Upper lobe of left lung (tissue), 4 donors: ENCODE results near the gene RDH8.

Source experiments
- EP300 ChIP-seq, 4 donors: sonication (generic); formaldehyde crosslinking; IDR thresholded peaks; one replicate each; pipeline ENCODE4 v1.5.1; 2017; ENCODE audit warnings: antibody characterized with exemption in 4 of 4, control low read depth in 2 of 4
- POLR2A ChIP-seq, 4 donors: fragments of 450-650 bp; IDR thresholded peaks; one replicate each; pipeline ENCODE4 v1.5.1; 2016 to 2017; ENCODE audit warnings: antibody characterized with exemption in 4 of 4, mild to moderate bottlenecking in 2 of 4
- TF ChIP-seq, protein P1 (sequence below), 6 experiments: fragments of 450-650 bp in 4 of 6; fragments of 200-600 bp in 2 of 6; sonication (generic) in 2 of 6; IDR thresholded peaks; one replicate each; pipeline ENCODE4 v1.5.1; 2016 to 2019; ENCODE audit warnings: antibody characterized with exemption in 6 of 6

DNA sequence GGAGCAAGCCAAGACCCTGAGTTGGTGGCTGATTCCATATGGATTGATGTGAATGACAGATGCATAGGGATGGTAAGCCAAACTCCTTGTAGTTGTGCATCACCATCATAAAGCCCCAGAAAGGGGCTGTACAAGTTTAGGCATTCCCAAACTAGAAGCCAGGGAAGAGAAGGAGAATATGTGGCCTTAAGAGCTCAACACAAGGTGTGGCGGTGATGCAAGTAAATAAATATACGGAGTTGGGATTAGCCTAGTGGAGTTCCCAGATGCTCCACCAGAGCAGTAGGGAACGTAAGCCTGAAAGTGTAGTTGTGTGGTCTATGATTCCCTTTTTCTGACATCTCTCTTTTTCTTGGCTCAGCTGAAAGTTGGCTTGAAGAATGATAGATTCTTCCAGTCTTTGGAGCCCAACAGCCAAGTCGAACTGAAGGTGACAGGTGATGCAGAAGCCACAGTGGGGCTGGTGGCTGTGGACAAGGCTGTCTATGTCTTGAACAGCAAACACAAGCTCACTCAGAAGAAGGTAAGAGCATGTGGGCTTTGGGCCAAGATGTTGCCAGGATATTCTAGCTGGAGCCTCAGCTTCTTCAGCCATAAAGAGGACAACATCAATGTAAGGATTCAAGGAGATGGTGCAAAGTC lies 30.1 kb downstream of the RDH8 start:
- TF ChIP-seq POLR2A (IDR thresholded peaks at IDR 0.05): no peak
- TF ChIP-seq, protein P1, sequence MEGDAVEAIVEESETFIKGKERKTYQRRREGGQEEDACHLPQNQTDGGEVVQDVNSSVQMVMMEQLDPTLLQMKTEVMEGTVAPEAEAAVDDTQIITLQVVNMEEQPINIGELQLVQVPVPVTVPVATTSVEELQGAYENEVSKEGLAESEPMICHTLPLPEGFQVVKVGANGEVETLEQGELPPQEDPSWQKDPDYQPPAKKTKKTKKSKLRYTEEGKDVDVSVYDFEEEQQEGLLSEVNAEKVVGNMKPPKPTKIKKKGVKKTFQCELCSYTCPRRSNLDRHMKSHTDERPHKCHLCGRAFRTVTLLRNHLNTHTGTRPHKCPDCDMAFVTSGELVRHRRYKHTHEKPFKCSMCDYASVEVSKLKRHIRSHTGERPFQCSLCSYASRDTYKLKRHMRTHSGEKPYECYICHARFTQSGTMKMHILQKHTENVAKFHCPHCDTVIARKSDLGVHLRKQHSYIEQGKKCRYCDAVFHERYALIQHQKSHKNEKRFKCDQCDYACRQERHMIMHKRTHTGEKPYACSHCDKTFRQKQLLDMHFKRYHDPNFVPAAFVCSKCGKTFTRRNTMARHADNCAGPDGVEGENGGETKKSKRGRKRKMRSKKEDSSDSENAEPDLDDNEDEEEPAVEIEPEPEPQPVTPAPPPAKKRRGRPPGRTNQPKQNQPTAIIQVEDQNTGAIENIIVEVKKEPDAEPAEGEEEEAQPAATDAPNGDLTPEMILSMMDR (IDR thresholded peaks at IDR 0.05): no peak
- TF ChIP-seq EP300 (IDR thresholded peaks at IDR 0.05): no peak
